Memory B cell (primary cell): ENCODE results near the gene CD84.
"Not testable (repeated sequence)": the region's sequence is repeated elsewhere in the genome, so short reads cannot be mapped to it uniquely, and the experiment has no call there.

Source experiments
- ATAC-seq: fragments of 150-1000 bp; cut with Tn5 transposase; 2 replicates; pipeline ENCODE4 v1.10.0; 2021; ENCODE audit warnings: low read depth, mild to moderate bottlenecking, moderate library complexity
- DNase-seq, 2 donors: peaks; one replicate each; pipeline ENCODE4 v3.0.0; 2022; ENCODE audit warnings: low spot score in 2 of 2
- H3K27ac Mint-ChIP-seq: one replicate; pipeline ENCODE4 v1.8.0; 2022; ENCODE audit warnings: mild to moderate bottlenecking, moderate library complexity, mixed read lengths
- H3K27me3 Mint-ChIP-seq: one replicate; pipeline ENCODE4 v1.8.0; 2022; ENCODE audit warnings: mixed read lengths
- H3K36me3 Mint-ChIP-seq: one replicate; pipeline ENCODE4 v1.8.0; 2022; ENCODE audit warnings: mild to moderate bottlenecking, mixed read lengths
- H3K4me1 Mint-ChIP-seq: one replicate; pipeline ENCODE4 v1.8.0; 2022; ENCODE audit warnings: mixed read lengths
- H3K4me3 Mint-ChIP-seq: one replicate; pipeline ENCODE4 v1.8.0; 2022; ENCODE audit warnings: mild to moderate bottlenecking, moderate library complexity, mixed read lengths
- H3K9me3 Mint-ChIP-seq: one replicate; pipeline ENCODE4 v1.8.0; 2022; ENCODE audit warnings: mixed read lengths

Gene CD84

DNA sequence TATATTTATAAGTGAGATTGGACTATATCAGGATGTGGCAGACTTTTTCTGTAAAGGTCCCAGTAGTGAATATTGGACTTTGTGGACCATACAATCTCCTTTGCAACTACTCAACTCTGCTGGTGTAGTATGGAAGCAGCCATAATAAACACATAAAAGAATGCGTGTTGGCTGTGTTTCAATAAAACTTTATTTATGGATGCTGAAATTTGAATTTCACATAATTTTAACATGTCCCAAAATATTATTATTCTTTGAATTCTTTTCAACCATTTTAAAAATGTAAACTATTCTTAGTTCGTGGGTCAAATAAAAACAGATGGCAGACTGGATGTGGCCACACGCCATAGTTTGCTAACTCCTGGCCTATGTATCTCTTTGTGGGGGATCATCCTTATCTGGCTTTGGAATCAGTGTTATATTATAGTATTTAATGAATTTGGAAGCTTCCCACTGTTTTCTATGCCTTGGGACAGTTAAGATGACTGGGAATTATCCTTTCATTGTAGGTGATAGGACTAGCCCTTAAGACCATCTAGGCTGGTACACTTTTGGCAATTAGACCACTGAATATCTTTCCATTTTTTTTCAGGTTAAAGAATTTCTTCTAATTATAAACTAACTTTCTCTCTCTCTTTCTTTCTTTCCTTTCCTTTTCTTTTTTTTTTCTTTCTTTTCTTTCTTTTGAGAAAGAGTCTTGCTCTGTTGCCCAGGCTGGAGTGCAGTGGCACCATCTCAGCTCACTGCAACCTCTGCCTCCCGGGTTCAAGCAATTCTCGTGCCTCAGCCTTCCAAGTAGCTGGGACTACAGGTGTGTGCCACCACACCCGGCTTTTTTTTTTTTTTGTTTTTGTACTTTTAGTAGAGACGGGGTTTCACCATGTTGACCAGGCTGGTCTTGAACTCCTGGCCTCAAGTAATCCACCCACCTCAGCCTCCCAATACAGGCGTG, 41.3 kb downstream of the CD84 start:
- DNase-seq: no peak
- no peak overlapping the region for H3K4me3 Mint-ChIP-seq
- no peak overlapping the region for H3K27ac Mint-ChIP-seq
- H3K4me1 Mint-ChIP-seq: peaks cover 26% of the 10 kb centered on the region
- H3K27me3 Mint-ChIP-seq: no peaks in the 10 kb centered on the region
- no peak for ATAC-seq
- H3K9me3 Mint-ChIP-seq: peaks cover 3% of the 10 kb centered on the region
- peaks cover 4% of the 10 kb centered on the region for H3K36me3 Mint-ChIP-seq

DNA sequence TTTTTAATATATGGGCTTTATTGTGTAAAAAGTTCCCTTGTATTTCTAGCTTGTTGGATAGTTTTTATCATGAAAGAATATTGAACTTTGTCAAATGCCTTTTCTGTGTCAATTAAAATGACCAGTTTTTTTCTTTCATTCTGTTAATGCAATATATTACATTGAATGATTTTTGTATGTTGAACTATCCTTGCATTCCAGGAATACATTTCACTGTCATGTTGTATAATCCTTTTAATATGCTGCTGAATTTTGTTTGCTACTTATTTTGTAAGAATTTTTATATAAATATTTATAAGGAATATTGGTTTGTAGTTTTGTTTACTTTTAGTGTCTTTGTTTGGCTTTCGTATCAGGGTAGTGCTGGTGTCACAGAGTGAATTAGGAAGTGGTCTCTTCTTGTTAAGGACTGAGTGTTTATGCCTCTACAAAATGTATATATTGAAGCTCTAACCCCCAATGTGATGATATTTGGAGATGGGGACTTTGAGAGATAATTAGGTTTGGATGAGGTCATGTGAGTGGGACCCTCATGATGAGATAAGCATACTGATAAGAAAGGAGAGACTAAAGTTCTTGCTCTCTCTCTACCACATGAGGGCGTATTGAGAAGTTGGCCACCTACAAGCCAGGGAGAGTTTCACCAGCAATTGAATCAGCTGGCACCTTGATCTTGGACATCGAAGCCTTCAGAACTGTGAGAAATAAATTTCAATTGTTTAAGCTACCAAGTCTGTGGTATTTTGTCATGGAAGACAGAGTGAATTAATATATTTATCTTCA, 44.3 kb downstream of the CD84 start:
- Mint-ChIP-seq H3K36me3 (peaks cover 5% of the 10 kb centered on the region), H3K27ac (no peak overlapping the region), H3K27me3 (no peaks in the 10 kb centered on the region), H3K4me1 (peaks cover 11% of the 10 kb centered on the region), H3K4me3 (no peak overlapping the region), H3K9me3 (peaks cover 4% of the 10 kb centered on the region)
- ATAC-seq (no peak), DNase-seq (no peak)

DNA sequence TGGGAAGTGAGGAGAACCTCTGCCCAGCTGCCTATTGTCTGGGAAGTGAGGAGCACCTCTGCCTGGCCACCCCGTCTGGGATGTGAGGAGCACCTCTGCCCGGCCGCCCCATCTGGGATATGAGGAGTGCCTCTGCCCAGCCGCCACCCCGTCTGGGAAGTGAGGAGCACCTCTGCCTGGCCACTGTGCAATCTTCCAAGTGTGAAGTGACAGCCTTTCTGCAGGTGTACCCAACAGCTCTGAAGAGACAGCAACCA, 46.8 kb downstream of the CD84 start:
- H3K4me3 Mint-ChIP-seq, DNase-seq, H3K27me3 Mint-ChIP-seq, H3K4me1 Mint-ChIP-seq, H3K27ac Mint-ChIP-seq, H3K9me3 Mint-ChIP-seq, ATAC-seq: not testable (repeated sequence)
- H3K36me3 Mint-ChIP-seq: peaks cover 12% of the 10 kb centered on the region

DNA sequence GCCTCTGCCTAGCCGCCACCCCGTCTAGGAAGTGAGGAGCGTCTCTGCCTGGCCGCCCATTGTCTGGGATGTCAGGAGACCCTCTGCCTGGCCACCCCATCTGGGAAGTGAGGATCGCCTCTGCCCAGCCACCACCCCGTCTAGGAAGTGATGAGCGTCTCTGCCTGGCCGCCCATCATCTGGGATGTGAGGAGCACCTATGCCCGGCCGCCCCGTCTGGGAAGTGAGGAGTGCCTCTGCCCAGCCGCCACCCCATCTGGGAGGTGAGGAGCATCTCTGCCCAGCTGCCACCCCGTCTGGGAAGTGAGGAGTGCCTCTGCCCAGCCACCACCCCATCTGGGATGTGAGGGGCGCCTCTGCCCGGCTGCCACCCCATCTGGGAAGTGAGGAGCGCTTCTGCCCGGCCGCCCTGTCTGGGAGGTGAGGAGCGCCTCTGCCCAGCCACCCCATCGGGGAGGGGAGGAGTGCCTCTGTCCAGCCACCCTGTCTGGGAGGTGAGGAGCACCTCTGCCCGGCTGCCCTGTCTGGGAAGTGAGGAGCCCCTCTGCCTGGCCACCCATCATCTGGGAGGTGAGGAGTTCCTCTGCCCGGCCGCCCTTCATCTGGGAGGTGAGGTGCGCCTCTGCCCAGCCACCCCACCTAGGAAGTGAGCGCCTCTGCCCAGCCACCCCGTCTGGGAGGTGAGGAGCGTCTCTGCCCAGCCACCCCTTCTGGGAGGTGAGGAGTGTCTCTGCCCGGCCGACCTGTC, 47.3 kb downstream of the CD84 start:
- H3K27ac Mint-ChIP-seq, H3K4me3 Mint-ChIP-seq, ATAC-seq, DNase-seq, H3K4me1 Mint-ChIP-seq, H3K27me3 Mint-ChIP-seq: not testable (repeated sequence)
- H3K36me3 Mint-ChIP-seq: peaks cover 15% of the 10 kb centered on the region
- peaks cover 11% of the 10 kb centered on the region for H3K9me3 Mint-ChIP-seq

DNA sequence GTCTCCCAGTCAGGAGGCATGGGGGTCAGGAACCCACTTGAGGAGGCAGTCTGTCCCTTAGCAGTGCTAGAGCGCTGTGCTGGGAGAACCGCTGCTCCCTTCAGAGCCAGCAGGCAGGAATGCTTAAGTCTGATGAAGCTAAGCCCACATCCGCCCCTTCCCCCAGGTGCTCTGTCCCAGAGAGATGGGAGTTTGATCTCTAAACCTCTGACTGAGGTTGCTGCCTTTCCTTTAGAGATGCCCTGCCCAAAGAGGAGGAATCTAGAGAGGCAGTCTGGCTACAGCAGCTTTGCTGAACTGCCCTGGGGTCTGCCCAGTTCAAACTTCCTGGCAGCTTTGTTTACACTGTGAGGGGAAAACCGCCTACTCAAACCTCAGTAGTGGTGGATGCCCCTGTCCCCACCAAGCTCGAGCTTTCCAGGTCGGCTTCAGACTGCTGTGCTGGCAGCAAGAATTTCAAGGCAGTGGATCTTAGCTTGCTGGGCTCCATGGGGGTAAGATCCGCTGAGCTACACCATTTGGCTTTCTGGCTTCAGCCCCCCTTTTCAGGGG, 49.8 kb downstream of the CD84 start:
- not testable (repeated sequence) for H3K4me1 Mint-ChIP-seq, H3K4me3 Mint-ChIP-seq, H3K27ac Mint-ChIP-seq, ATAC-seq, DNase-seq, H3K27me3 Mint-ChIP-seq
- Mint-ChIP-seq H3K36me3 (peaks cover 15% of the 10 kb centered on the region), H3K9me3 (peaks cover 11% of the 10 kb centered on the region)

DNA sequence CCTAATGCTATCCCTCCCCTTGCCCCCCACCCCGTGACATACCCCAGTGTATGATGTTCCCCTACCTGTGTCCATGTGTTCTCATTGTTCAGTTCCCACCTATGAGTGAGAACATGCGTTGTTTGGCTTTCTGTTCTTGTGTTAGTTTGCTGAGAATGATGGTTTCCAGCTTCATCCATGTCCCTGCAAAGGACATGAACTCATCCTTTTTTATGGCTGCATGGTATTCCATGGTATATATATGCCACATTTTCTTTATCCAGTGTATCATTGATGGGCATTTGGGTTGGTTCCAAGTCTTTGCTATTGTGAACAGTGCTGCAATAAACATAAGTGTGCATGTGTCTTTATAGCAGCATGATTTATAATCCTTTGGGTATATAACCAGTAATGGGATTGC, 55.5 kb downstream of the CD84 start:
- H3K27me3 Mint-ChIP-seq, ATAC-seq, H3K9me3 Mint-ChIP-seq, DNase-seq, H3K27ac Mint-ChIP-seq: not testable (repeated sequence)
- peak overlapping the region; percentile 57 for H3K4me3 Mint-ChIP-seq
- H3K4me1 Mint-ChIP-seq: peaks cover 30% of the 10 kb centered on the region
- H3K36me3 Mint-ChIP-seq: peaks cover 13% of the 10 kb centered on the region

DNA sequence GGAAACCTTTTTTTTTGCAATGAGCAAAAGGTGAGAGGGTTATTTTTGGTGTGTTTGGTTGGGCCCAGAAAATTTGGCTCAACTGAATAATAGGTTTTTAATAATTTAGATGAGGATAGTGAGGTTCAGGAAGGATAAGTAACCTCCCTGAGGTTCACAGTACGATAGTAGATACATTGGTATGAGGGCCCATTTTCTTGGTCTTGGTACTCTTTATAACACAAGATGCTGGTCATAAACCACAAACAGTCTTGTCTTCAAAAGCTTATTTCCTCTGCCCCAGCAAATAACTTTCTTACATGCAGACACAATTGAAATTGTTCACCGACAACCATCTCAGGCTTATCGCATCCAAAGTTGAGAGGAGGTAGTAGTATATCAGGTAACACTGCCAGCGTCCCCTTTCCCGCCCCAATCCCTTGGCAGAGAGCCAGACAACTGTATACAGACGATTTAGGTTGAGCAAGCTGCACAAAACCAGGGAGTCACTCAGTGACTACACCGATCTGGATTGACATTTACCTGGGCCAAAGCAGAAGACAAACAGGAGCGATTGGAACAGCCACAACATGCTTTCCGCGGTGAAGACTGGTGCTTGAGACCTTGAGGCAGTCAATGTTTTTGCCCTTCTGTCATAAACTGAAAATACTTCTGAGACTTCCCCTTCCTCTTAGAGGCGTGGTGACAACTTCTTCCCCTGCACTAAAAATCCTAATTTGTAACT, 56.5 kb downstream of the CD84 start, which contains the start of gene SLAMF6:
Gene SLAMF6 (minus strand): TSS at position 634 of the 724 bp plus-strand sequence. CDS start 63 bp downstream, at position 571.
- Mint-ChIP-seq H3K36me3 (peaks cover 13% of the 10 kb centered on the region), H3K4me1 (peaks cover 39% of the 10 kb centered on the region), H3K27me3 (no peaks in the 10 kb centered on the region), H3K9me3 (peaks cover 9% of the 10 kb centered on the region), H3K27ac (peak within 1 kb of the TSS; percentile 84), H3K4me3 (peak within 1 kb of the TSS; percentile 80)
- DNase-seq (peak; percentile 21 to 32), ATAC-seq (peak; percentile 77)

DNA sequence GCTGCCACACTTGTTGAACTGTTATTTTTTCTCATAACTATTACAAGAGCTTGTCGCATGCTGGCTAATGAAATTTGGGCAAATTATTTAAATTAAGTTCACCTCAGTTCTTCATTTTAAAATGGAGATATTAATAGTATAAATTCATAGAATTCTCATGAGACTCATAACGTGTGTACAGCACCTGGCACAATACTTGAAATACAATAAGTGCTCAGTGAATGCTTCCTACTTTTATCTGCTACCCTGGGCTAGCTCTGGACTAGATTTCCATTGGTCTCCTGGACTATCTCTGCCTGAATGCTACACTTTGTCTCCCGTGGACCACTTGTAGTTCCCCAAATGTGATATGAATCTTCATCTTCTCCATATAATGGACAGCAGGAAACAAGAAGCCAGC, 57.2 kb downstream of the CD84 start:
- Mint-ChIP-seq H3K4me1 (peaks cover 42% of the 10 kb centered on the region), H3K27me3 (no peaks in the 10 kb centered on the region), H3K36me3 (peaks cover 14% of the 10 kb centered on the region), H3K27ac (peak overlapping the region; percentile 84), H3K9me3 (peaks cover 7% of the 10 kb centered on the region), H3K4me3 (peak overlapping the region; percentile 80)
- peak; percentile 13 for ATAC-seq
- DNase-seq: no peak

DNA sequence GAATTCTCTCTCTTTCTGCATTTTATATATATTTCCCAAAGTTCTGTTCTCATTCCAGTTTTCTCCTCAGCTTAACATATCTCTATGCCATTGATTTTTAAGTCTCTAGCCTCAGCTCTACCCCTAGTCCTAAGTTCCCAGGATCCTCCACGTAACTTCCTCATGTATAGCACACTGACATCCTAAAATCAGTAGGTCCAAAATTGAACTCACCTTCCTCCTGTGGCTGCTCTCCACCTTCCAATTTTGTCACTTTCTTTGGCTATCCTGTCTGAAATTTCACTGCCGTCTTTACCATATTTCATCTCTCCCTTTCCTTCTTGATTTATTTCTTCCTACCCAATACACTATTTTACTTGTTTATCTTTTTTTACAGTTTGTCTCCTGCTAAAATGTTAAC, 57.7 kb downstream of the CD84 start:
- no peak for ATAC-seq
- no peak for DNase-seq
- Mint-ChIP-seq H3K9me3 (peaks cover 2% of the 10 kb centered on the region), H3K4me3 (peak overlapping the region; percentile 80), H3K4me1 (peaks cover 48% of the 10 kb centered on the region), H3K27me3 (no peaks in the 10 kb centered on the region), H3K27ac (peak overlapping the region; percentile 84), H3K36me3 (peaks cover 15% of the 10 kb centered on the region)

DNA sequence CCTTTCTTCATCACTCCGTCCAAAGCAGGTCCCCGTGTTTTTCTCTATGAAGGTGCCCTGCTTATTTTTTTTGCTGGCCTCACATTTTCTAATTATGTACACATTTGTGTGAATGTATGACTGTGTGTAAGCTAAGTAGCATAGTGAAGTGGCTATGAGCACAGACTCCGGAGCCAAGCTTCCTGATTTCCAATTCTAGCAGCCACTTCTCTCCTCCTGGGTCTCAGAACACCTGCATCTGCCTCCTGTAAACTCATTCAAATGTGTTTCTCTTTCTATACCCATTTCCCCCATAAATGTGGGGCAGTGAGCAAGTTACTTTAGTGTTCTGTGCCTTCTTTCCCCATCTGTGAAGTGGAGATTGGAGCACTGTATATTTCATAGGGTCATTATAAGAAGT, 58.3 kb downstream of the CD84 start:
- no peaks in the 10 kb centered on the region for H3K27me3 Mint-ChIP-seq
- peaks cover 52% of the 10 kb centered on the region for H3K4me1 Mint-ChIP-seq
- peak overlapping the region; percentile 84 for H3K27ac Mint-ChIP-seq
- peaks cover 18% of the 10 kb centered on the region for H3K36me3 Mint-ChIP-seq
- H3K9me3 Mint-ChIP-seq: peaks cover 2% of the 10 kb centered on the region
- peak; percentile 68 for ATAC-seq
- peak overlapping the region; percentile 80 for H3K4me3 Mint-ChIP-seq
- no peak for DNase-seq

DNA sequence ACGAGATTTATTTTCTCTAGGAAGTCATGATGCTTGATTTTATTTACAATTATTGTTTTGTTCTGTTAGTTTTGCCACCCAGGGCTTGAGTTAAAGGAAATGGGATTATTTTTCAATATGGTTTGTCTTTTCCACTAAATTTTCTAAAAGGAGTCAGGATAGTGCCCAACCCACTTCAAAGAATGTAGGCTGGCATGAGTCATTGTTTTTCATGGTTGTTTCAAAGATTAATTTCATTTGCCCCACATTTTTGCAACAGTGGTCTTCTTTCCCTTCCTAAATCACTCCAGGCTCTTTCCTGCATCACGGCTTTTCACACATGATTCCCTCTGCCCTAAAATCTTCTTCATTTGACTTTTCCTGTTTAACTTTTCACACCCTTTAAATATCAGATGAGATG, 58.7 kb downstream of the CD84 start:
- peaks cover 22% of the 10 kb centered on the region for H3K36me3 Mint-ChIP-seq
- ATAC-seq (no peak), DNase-seq (no peak)
- H3K27ac Mint-ChIP-seq: peak overlapping the region; percentile 84
- no peaks in the 10 kb centered on the region for H3K27me3 Mint-ChIP-seq
- peaks cover 56% of the 10 kb centered on the region for H3K4me1 Mint-ChIP-seq
- H3K9me3 Mint-ChIP-seq: peaks cover 2% of the 10 kb centered on the region
- peak overlapping the region; percentile 80 for H3K4me3 Mint-ChIP-seq

DNA sequence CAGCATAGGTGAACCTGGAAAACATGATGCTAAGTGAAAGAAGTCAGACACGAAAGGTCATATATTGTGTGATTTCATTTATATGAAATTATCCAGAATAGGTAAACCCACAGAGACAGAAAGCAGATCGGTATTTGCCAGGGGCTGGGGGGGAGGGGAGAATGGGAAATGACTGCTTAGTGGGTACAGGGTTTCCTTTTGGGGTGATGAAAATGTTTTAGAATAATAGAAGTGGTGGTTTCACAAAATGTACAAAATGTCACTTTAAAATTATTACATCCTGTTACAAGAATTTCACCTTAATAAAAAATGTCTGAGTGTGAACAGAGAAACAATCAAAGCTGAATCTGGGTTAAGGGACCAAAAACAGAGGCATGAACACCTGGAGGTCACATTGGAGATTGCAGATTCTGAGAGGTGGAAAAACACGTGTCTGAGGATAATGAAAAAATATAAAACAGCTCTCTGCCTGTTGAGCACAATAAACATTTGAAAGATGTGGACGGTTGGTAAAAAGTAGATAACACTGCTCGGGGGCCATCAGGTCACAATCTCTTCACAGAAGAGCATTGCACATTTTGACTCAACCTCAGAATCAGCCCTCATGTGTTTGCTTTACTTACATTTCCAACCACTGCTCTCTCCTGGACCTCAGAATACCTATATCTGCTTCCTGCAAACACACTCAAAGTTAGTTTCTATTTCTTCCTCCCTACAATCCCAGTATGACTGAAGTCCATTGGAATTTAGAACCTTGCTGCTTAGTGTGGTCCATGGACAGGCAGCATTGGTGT, 59.5 kb downstream of the CD84 start:
- Mint-ChIP-seq H3K4me1 (peaks cover 63% of the 10 kb centered on the region), H3K27me3 (no peaks in the 10 kb centered on the region), H3K36me3 (peaks cover 26% of the 10 kb centered on the region), H3K27ac (peak overlapping the region; percentile 84), H3K9me3 (peaks cover 2% of the 10 kb centered on the region), H3K4me3 (peak overlapping the region; percentile 80)
- ATAC-seq (peak; percentile 33), DNase-seq (no peak)
